ENCODE measurements around the gene IL17RA.
A peak's percentile ranks its signal among the peaks of the same experiment; 100 is the strongest.
"Not testable (repeated sequence)": the region's sequence is repeated elsewhere in the genome, so short reads cannot be mapped to it uniquely, and the experiment has no call there.

The IL17RA gene

GRCh38 chr22:17145021-17145680 is 60.4 kb downstream of the IL17RA start:
- Histone ChIP-seq H3K36me3 (ENCODE audit: insufficient read depth, insufficient read length, low read length) (peaks cover 80% of the 10 kb centered on the region), H3K4me1 (ENCODE audit: insufficient read depth, insufficient read length) (peaks cover 5% of the 10 kb centered on the region), H3K9ac (ENCODE audit: insufficient read length, low read depth) (no peak overlapping the region), H3K4me3 (ENCODE audit: insufficient read length, low read depth) (no peak overlapping the region), H3K9me3 (ENCODE audit: insufficient read depth, low read length) (no peaks in the 10 kb centered on the region), H3K27me3 (ENCODE audit: insufficient read depth, insufficient read length) (no peaks in the 10 kb centered on the region)
- DNase-seq (ENCODE audit: low read depth, low spot score): no peak
- TF ChIP-seq YY1 (IDR thresholded peaks at IDR 0.05; ENCODE audit: insufficient read depth, insufficient read length): no peak
- no peak for TF ChIP-seq ZNF274 (IDR thresholded peaks at IDR 0.05; ENCODE audit: low read depth, low read length)
- TF ChIP-seq SUZ12 (IDR thresholded peaks at IDR 0.05; ENCODE audit: extremely low read depth, insufficient read depth, insufficient read length): no peak

- DNase-seq (ENCODE audit: low read depth, low spot score); H3K9ac ChIP-seq (ENCODE audit: insufficient read length, low read depth); H3K27me3 ChIP-seq (ENCODE audit: insufficient read depth, insufficient read length); H3K4me1 ChIP-seq (ENCODE audit: insufficient read depth, insufficient read length); H3K4me3 ChIP-seq (ENCODE audit: insufficient read length, low read depth); H3K9me3 ChIP-seq (ENCODE audit: insufficient read depth, low read length): not testable (repeated sequence)
- peaks cover 61% of the 10 kb centered on the region for H3K36me3 ChIP-seq (ENCODE audit: insufficient read depth, insufficient read length, low read length)
Observed at GRCh38 chr22:17147458-17147857, 62.7 kb downstream of the IL17RA start.

DNA sequence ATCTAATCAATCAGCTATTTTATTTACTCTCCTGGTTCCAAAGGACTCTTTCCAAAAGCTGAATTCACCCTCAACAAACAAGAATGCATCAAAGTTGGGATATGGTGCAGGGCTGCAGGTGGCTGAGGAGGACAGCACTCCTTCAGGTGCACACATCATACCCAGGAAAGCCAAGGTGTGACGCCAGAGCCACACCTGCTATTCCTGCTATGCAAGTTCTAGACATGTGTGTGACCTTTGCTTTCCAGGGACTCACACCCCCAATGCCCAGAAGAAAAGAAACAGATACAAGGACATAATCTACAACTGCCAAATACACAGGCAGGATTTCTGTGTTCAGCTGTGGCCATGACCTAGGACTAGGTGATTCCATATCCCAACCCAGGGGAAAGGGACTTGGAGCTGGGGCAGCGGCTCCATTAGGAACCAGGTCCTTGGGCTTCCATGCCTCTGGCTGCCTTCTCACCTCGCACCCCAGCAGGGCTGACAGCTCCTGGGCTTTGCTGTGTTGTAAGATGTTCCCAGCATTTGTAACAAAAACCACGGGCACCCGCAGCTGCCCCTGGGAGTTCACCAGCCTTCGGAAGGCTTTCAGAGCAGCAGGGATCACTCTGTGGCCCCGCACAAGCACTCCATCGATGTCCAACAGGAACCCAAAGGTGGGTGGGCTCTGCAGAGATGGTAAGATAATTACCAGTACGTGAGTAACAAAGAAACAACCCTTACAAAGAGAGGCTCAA is 64.4 kb downstream of the IL17RA start:
- Histone ChIP-seq H3K4me1 (ENCODE audit: insufficient read depth, insufficient read length) (no peaks in the 10 kb centered on the region), H3K4me3 (ENCODE audit: insufficient read length, low read depth) (no peak overlapping the region), H3K36me3 (ENCODE audit: insufficient read depth, insufficient read length, low read length) (peaks cover 52% of the 10 kb centered on the region), H3K9ac (ENCODE audit: insufficient read length, low read depth) (no peak overlapping the region), H3K9me3 (ENCODE audit: insufficient read depth, low read length) (no peaks in the 10 kb centered on the region), H3K27me3 (ENCODE audit: insufficient read depth, insufficient read length) (no peaks in the 10 kb centered on the region)
- no peak for TF ChIP-seq SUZ12 (IDR thresholded peaks at IDR 0.05; ENCODE audit: extremely low read depth, insufficient read depth, insufficient read length)
- TF ChIP-seq ZNF274 (IDR thresholded peaks at IDR 0.05; ENCODE audit: low read depth, low read length): no peak
- TF ChIP-seq YY1 (IDR thresholded peaks at IDR 0.05; ENCODE audit: insufficient read depth, insufficient read length): no peak
- no peak for DNase-seq (ENCODE audit: low read depth, low spot score)

DNA sequence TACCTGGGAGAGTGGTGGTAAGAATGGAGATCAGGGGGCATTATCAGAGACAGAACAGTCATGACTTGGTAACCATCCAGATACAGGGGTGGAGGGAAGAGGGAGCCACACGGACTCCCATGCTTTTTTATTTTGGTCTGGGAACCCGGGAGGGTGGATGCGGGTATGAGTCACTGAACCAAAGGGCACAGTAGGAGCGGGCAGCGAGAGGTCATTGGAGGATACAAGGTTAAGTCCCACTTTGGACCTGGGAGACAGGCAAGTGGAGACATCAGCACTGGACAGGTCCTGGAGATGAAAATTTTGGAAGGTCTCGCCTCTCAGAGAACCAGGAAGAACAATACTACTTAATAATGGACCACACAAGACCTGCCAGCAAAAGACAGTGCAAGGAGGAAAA is 67.5 kb downstream of the IL17RA start:
- DNase-seq (ENCODE audit: low read depth, low spot score): no peak
- Histone ChIP-seq H3K4me3 (ENCODE audit: insufficient read length, low read depth) (no peak overlapping the region), H3K4me1 (ENCODE audit: insufficient read depth, insufficient read length) (no peaks in the 10 kb centered on the region), H3K27me3 (ENCODE audit: insufficient read depth, insufficient read length) (no peaks in the 10 kb centered on the region), H3K9ac (ENCODE audit: insufficient read length, low read depth) (no peak overlapping the region), H3K36me3 (ENCODE audit: insufficient read depth, insufficient read length, low read length) (peaks cover 40% of the 10 kb centered on the region), H3K9me3 (ENCODE audit: insufficient read depth, low read length) (no peaks in the 10 kb centered on the region)
- TF ChIP-seq ZNF274 (IDR thresholded peaks at IDR 0.05; ENCODE audit: low read depth, low read length): no peak
- no peak for TF ChIP-seq SUZ12 (IDR thresholded peaks at IDR 0.05; ENCODE audit: extremely low read depth, insufficient read depth, insufficient read length)
- TF ChIP-seq YY1 (IDR thresholded peaks at IDR 0.05; ENCODE audit: insufficient read depth, insufficient read length): no peak

DNA sequence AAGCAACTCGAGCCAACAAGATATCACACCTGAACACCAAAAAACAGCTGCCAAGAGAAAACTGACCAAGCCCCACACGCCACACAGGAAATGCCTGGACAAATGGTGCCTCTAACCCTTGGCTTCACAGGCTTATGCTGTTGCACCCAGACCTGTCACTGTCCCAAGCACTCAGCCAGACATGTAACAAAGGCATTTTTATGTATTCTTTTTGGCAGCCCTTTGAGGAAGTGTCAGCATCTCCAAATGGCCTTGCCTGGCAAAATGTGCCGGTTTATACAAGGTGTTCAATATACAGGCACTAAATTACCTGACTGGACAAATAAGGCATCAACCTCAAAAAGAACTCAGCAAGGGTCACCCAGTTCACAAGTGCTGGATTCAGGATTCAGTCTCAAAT is 68.2 kb downstream of the IL17RA start:
- no peaks in the 10 kb centered on the region for H3K27me3 ChIP-seq (ENCODE audit: insufficient read depth, insufficient read length)
- TF ChIP-seq SUZ12 (IDR thresholded peaks at IDR 0.05; ENCODE audit: extremely low read depth, insufficient read depth, insufficient read length): no peak
- H3K4me1 ChIP-seq (ENCODE audit: insufficient read depth, insufficient read length): no peaks in the 10 kb centered on the region
- no peak overlapping the region for H3K4me3 ChIP-seq (ENCODE audit: insufficient read length, low read depth)
- no peaks in the 10 kb centered on the region for H3K9me3 ChIP-seq (ENCODE audit: insufficient read depth, low read length)
- H3K9ac ChIP-seq (ENCODE audit: insufficient read length, low read depth): no peak overlapping the region
- peaks cover 40% of the 10 kb centered on the region for H3K36me3 ChIP-seq (ENCODE audit: insufficient read depth, insufficient read length, low read length)
- DNase-seq (ENCODE audit: low read depth, low spot score): no peak

DNA sequence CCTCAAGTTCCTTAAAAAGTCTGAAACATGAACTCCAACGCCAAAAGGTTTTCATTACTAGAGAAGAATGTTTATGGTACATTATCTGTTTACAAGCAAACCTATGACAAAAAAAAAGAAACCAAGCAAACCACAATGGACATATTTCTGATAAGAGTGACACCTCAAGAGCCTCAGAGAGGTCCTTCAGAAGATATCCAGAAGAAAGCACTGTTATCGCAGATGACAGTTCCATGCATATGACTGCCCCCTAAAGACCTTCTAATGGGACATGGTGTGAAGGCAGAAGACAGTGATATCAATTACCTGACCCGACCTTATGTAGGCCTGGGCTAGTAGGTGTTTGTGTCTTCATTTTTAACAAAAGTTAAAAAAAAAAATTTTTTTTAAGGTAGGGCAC is 71.1 kb downstream of the IL17RA start:
- Histone ChIP-seq H3K36me3 (ENCODE audit: insufficient read depth, insufficient read length, low read length) (peaks cover 23% of the 10 kb centered on the region), H3K4me1 (ENCODE audit: insufficient read depth, insufficient read length) (no peaks in the 10 kb centered on the region), H3K4me3 (ENCODE audit: insufficient read length, low read depth) (no peak overlapping the region), H3K9me3 (ENCODE audit: insufficient read depth, low read length) (no peaks in the 10 kb centered on the region), H3K9ac (ENCODE audit: insufficient read length, low read depth) (no peak overlapping the region), H3K27me3 (ENCODE audit: insufficient read depth, insufficient read length) (no peaks in the 10 kb centered on the region)
- TF ChIP-seq YY1 (IDR thresholded peaks at IDR 0.05; ENCODE audit: insufficient read depth, insufficient read length): no peak
- TF ChIP-seq ZNF274 (IDR thresholded peaks at IDR 0.05; ENCODE audit: low read depth, low read length): no peak
- TF ChIP-seq SUZ12 (IDR thresholded peaks at IDR 0.05; ENCODE audit: extremely low read depth, insufficient read depth, insufficient read length): no peak
- no peak for DNase-seq (ENCODE audit: low read depth, low spot score)

DNA sequence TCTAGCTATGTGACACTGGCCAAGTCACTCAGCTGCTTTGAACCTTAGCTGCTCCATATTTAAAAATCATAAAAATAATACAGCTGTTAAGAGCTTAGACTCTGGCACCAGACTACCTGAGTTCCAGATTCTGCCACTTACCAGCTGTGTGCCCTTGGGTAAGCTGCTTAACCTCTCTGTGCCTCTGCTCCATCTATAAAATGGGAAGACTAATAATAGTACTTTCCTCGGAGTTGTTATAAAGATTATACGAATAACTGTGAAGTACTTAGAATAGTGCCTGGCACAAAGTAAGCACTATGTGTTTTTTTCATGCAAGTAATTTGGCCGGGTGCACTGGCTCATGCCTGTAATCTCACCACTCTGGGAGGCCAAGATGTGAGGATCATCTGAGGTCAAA is 72.9 kb downstream of the IL17RA start:
- H3K9ac ChIP-seq (ENCODE audit: insufficient read length, low read depth): no peak overlapping the region

More for the DNA sequence above, 72.9 kb downstream of the IL17RA start:
- Histone ChIP-seq H3K4me1 (ENCODE audit: insufficient read depth, insufficient read length) (no peaks in the 10 kb centered on the region), H3K9me3 (ENCODE audit: insufficient read depth, low read length) (no peaks in the 10 kb centered on the region), H3K36me3 (ENCODE audit: insufficient read depth, insufficient read length, low read length) (peaks cover 17% of the 10 kb centered on the region), H3K4me3 (ENCODE audit: insufficient read length, low read depth) (peak overlapping the region; percentile 79), H3K27me3 (ENCODE audit: insufficient read depth, insufficient read length) (no peaks in the 10 kb centered on the region)
- TF ChIP-seq SUZ12 (IDR thresholded peaks at IDR 0.05; ENCODE audit: extremely low read depth, insufficient read depth, insufficient read length): no peak
- DNase-seq (ENCODE audit: low read depth, low spot score): no peak
